CD4-positive, CD25-positive, alpha-beta regulatory T cell (primary cell): ENCODE measurements around the gene ARHGAP45. TPM values are rescaled to one million over a fixed set of nuclear protein-coding genes. Genes with fewer than 3 reads are reported as not detected.
A peak's percentile ranks its signal among the peaks of the same experiment; 100 is the strongest.

Experiments
- ATAC-seq, 2 donors: fragments of 150-1000 bp; cut with Tn5 transposase; one replicate each; pipeline ENCODE4 v1.10.0; 2021; ENCODE audit warnings: low read depth in 2 of 2, moderate number of reproducible peaks in 2 of 2, moderate library complexity in 1 of 2
- DNase-seq, 3 donors: peaks; one replicate each; pipeline versions ENCODE4 v3.0.0 to v3.0.0-alpha.2; 2012 to 2022; ENCODE audit warnings: mixed read lengths in 1 of 3
- H3K27ac ChIP-seq: one replicate; pipeline ENCODE4 v1.7.0; 2013; ENCODE audit warnings: mild to moderate bottlenecking, low read length; ENCODE audit not compliant: insufficient read depth, poor library complexity, severe bottlenecking
- H3K27me3 ChIP-seq: one replicate; pipeline ENCODE4 v1.7.0; 2013; ENCODE audit warnings: low read length; ENCODE audit not compliant: control insufficient read depth, insufficient read depth
- H3K36me3 ChIP-seq: one replicate; pipeline ENCODE4 v1.7.0; 2013; ENCODE audit warnings: mild to moderate bottlenecking, low read length, moderate library complexity; ENCODE audit not compliant: control insufficient read depth, insufficient read depth
- H3K4me1 ChIP-seq: 2 replicates; pipeline ENCODE4 v1.7.0; 2013; ENCODE audit warnings: mild to moderate bottlenecking, low read length; ENCODE audit not compliant: insufficient read depth, control insufficient read depth, poor library complexity, severe bottlenecking
- H3K4me3 ChIP-seq: one replicate; pipeline ENCODE4 v1.7.0; 2013; ENCODE audit warnings: low read depth, mild to moderate bottlenecking, low read length, moderate library complexity
- H3K9me3 ChIP-seq, 2 experiments: 1 replicate in 1 of 2; 2 replicates in 1 of 2; pipeline ENCODE4 v1.7.0; 2013; ENCODE audit warnings: low read length in 2 of 2, mild to moderate bottlenecking in 1 of 2, moderate library complexity in 1 of 2; ENCODE audit not compliant: control insufficient read depth in 2 of 2
- H3K27ac Mint-ChIP-seq, 3 donors: one replicate each; pipeline ENCODE4 v1.8.0; 2020 to 2022; ENCODE audit warnings: mild to moderate bottlenecking in 3 of 3, mixed read lengths in 3 of 3, moderate library complexity in 2 of 3
- H3K27me3 Mint-ChIP-seq: one replicate; pipeline ENCODE4 v1.8.0; 2022; ENCODE audit warnings: mild to moderate bottlenecking, mixed read lengths
- H3K36me3 Mint-ChIP-seq: one replicate; pipeline ENCODE4 v1.8.0; 2020; ENCODE audit warnings: mixed read lengths
- H3K4me1 Mint-ChIP-seq, 4 donors: one replicate each; pipeline ENCODE4 v1.8.0; 2020 to 2022; ENCODE audit warnings: mixed read lengths in 4 of 4, mild to moderate bottlenecking in 1 of 4
- H3K4me3 Mint-ChIP-seq, 4 donors: one replicate each; pipeline ENCODE4 v1.8.0; 2020 to 2022; ENCODE audit warnings: mild to moderate bottlenecking in 4 of 4, mixed read lengths in 4 of 4, moderate library complexity in 3 of 4
- H3K9me3 Mint-ChIP-seq, 7 donors: one replicate each; pipeline ENCODE4 v1.8.0; 2020 to 2022; ENCODE audit warnings: mixed read lengths in 7 of 7, mild to moderate bottlenecking in 3 of 7, moderate library complexity in 2 of 7
- polyA plus RNA-seq, 4 donors: library from polyadenylated mRNA; unstranded; fragments of 300-500 nt; fragmentation: Illumina TruSeq; gene quantifications; one replicate each; pipeline ENCODE4 v1.2.3, GENCODE V29; 2021
- total RNA-seq: library from RNA; stranded (reverse); gene quantifications from one replicate; pipeline ENCODE4 v1.2.3, GENCODE V29; 2022

ARHGAP45 gene
- total and polyA plus RNA-seq, 5 donors from 2014 or later: 258 to 756 (median 284) TPM

- peaks cover 0 to 1% (median 0%) of the 10 kb centered on the region in 7 donors for H3K9me3 Mint-ChIP-seq
- peaks cover 37% of the 10 kb centered on the region for H3K4me1 ChIP-seq
- H3K4me3 ChIP-seq: no peak overlapping the region
- H3K27ac Mint-ChIP-seq: peak overlapping the region in 1 of 3 donors; percentile 71
- no peak overlapping the region for H3K27ac ChIP-seq
- H3K36me3 ChIP-seq: peaks cover 2% of the 10 kb centered on the region
- H3K4me3 Mint-ChIP-seq: no peak overlapping the region
- ATAC-seq: no peak
- H3K27me3 Mint-ChIP-seq: no peaks in the 10 kb centered on the region
- H3K4me1 Mint-ChIP-seq: peaks cover under 1 to 41% (median 21%) of the 10 kb centered on the region in 4 donors
- no peaks in the 10 kb centered on the region for H3K9me3 ChIP-seq
- DNase-seq: peak in 1 of 3 donors; percentile 1
- peaks cover under 1% of the 10 kb centered on the region for H3K36me3 Mint-ChIP-seq
- no peaks in the 10 kb centered on the region for H3K27me3 ChIP-seq
Measured at GRCh38 chr19:1062387-1063029, 4.5 kb upstream of the ARHGAP45 start.

DNA sequence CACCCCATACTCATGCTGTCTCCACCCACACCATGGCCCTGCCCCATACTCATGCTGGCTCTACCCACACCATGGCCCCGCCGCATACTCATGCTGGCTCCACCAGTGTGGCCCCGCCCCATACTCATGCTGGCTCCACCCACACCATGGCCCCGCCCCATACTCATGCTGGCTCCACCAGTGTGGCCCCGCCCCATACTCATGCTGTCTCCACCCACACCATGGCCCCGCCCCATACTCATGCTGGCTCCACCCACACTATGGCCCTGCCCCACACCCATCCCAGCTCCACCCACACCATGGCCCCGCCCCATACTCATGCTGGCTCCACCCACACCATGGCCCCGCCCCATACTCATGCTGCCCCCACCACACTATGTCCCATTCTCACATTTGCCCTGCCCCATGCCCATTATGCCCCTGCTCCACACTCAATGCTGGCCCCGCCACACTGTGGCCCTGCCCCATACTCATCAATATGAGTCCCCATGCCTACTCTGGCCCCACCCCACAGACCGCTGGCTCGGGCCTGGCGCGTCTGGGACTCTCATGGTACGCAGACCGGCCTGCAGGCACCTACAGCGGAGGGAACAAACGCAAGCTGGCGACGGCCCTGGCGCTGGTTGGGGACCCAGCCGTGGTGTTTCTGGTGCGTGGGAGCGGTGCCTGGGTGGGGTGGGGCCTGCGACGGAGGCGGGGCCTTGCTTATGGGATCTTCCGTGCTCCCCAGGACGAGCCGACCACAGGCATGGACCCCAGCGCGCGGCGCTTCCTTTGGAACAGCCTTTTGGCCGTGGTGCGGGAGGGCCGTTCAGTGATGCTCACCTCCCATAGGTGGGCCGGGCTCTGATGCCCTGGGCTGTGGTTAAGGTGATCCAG, 3.7 kb upstream of the ARHGAP45 start:
- DNase-seq (peak; percentile 51 to 61 (median 60)), ATAC-seq (no peak)
- Histone ChIP-seq H3K9me3 (no peaks in the 10 kb centered on the region), H3K4me1 (peaks cover 31% of the 10 kb centered on the region), H3K36me3 (peaks cover 2% of the 10 kb centered on the region), H3K27me3 (no peaks in the 10 kb centered on the region), H3K27ac (peak overlapping the region; percentile 33), H3K4me3 (no peak overlapping the region)
- Mint-ChIP-seq H3K27me3 (no peaks in the 10 kb centered on the region), H3K4me1 (peaks cover 0 to 34% (median 14%) of the 10 kb centered on the region in 4 donors), H3K27ac (no peak overlapping the region), H3K4me3 (no peak overlapping the region), H3K9me3 (peaks cover 0 to 1% (median 0%) of the 10 kb centered on the region in 7 donors), H3K36me3 (no peaks in the 10 kb centered on the region)

DNA sequence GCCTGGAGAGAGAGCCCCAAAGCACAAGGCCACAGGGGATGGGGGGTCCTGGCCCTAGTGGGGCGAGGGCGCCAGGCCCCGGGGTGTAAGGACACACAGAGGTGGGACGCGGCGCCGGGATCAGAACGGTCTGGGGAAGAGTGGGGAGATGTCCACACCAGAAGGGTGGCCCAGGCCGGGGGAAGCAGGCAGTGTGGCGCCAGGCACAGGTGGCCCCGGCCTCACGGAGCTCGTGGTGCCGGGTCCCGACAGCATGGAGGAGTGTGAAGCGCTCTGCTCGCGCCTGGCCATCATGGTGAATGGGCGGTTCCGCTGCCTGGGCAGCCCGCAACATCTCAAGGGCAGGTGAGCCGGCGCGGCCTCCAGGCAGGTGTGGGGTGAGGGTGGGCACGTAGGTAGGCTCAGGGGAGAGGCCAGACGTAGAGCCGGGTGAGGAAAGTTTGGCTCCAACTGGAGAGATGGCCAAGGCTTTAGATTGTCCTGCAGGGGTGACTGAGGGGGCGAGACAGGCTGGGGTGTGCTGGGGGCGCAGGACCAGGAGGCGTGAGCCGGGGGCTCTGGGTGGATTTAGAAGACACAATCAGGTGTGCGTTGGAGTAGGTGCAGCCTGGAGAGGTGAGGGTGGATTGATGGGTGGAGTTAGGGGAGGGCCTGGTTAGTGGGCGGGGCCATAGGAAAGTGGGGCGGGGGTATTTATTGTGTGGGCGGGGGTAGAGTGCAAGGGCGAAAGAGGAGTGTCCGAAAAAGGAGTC, 2.9 kb upstream of the ARHGAP45 start:
- Mint-ChIP-seq H3K4me3 (peak overlapping the region in 3 of 4 donors; percentile 27 to 99 (median 62)), H3K4me1 (peaks cover 0 to 37% (median 15%) of the 10 kb centered on the region in 4 donors), H3K27me3 (no peaks in the 10 kb centered on the region), H3K9me3 (peaks cover 0 to 1% (median 0%) of the 10 kb centered on the region in 7 donors), H3K27ac (peak overlapping the region in 1 of 3 donors; percentile 69), H3K36me3 (peaks cover 6% of the 10 kb centered on the region)
- no peaks in the 10 kb centered on the region for H3K9me3 ChIP-seq
- DNase-seq: no peak
- peaks cover 39% of the 10 kb centered on the region for H3K4me1 ChIP-seq
- no peaks in the 10 kb centered on the region for H3K27me3 ChIP-seq
- no peak for ATAC-seq
- peak overlapping the region; percentile 33 for H3K27ac ChIP-seq
- H3K36me3 ChIP-seq: no peaks in the 10 kb centered on the region
- no peak overlapping the region for H3K4me3 ChIP-seq

DNA sequence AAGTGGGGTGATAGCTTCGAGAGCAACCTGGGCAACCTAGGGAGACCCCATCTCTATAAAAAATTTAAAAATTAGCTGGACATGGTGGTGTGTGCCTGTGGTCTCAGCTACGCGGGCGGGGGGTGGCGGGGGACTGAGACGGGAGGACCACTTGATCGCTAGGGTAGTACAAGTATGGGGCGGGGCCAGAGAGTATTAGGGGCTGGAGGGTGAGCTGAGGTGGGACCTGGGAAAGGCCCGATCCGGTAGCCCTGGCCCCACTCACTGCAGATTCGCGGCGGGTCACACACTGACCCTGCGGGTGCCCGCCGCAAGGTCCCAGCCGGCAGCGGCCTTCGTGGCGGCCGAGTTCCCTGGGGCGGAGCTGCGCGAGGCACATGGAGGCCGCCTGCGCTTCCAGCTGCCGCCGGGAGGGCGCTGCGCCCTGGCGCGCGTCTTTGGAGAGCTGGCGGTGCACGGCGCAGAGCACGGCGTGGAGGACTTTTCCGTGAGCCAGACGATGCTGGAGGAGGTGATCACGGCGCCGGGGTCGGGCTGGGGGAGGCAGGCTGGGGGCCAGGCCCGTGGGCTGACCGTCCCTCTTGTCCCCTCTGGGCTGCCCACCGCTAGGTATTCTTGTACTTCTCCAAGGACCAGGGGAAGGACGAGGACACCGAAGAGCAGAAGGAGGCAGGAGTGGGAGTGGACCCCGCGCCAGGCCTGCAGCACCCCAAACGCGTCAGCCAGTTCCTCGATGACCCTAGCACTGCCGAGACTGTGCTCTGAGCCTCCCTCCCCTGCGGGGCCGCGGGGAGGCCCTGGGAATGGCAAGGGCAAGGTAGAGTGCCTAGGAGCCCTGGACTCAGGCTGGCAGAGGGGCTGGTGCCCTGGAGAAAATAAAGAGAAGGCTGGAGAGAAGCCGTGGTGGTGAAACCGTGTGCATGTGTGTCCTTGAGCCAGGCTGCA, 2.0 kb upstream of the ARHGAP45 start:
- Mint-ChIP-seq H3K27ac (peak overlapping the region in 2 of 3 donors; percentile 51 to 69), H3K4me1 (peaks cover 0 to 44% (median 15%) of the 10 kb centered on the region in 4 donors), H3K36me3 (peaks cover 10% of the 10 kb centered on the region), H3K9me3 (peaks cover 0 to 2% (median 0%) of the 10 kb centered on the region in 7 donors), H3K4me3 (peak overlapping the region; percentile 71 to 99 (median 81)), H3K27me3 (no peaks in the 10 kb centered on the region)
- H3K4me1 ChIP-seq: peaks cover 47% of the 10 kb centered on the region
- no peak overlapping the region for H3K4me3 ChIP-seq
- peak; percentile 27 to 42 for ATAC-seq
- H3K27me3 ChIP-seq: no peaks in the 10 kb centered on the region
- peak in 2 of 3 donors; percentile 73 to 86 for DNase-seq
- no peaks in the 10 kb centered on the region for H3K9me3 ChIP-seq
- peak overlapping the region; percentile 33 for H3K27ac ChIP-seq
- H3K36me3 ChIP-seq: no peaks in the 10 kb centered on the region

- Mint-ChIP-seq H3K27ac (peak overlapping the region in 2 of 3 donors; percentile 36 to 60), H3K4me3 (peak overlapping the region; percentile 71 to 99 (median 82)), H3K9me3 (peaks cover 0 to 2% (median 0%) of the 10 kb centered on the region in 7 donors), H3K27me3 (no peaks in the 10 kb centered on the region), H3K36me3 (peaks cover 10% of the 10 kb centered on the region), H3K4me1 (peaks cover 0 to 51% (median 15%) of the 10 kb centered on the region in 4 donors)
- Histone ChIP-seq H3K27ac (peak overlapping the region; percentile 96), H3K27me3 (no peaks in the 10 kb centered on the region), H3K9me3 (no peaks in the 10 kb centered on the region), H3K36me3 (peaks cover 2% of the 10 kb centered on the region), H3K4me1 (peaks cover 53% of the 10 kb centered on the region), H3K4me3 (no peak overlapping the region)
- DNase-seq (no peak), ATAC-seq (no peak)
Measured at GRCh38 chr19:1065606-1066109, 1.3 kb upstream of the ARHGAP45 start.

DNA sequence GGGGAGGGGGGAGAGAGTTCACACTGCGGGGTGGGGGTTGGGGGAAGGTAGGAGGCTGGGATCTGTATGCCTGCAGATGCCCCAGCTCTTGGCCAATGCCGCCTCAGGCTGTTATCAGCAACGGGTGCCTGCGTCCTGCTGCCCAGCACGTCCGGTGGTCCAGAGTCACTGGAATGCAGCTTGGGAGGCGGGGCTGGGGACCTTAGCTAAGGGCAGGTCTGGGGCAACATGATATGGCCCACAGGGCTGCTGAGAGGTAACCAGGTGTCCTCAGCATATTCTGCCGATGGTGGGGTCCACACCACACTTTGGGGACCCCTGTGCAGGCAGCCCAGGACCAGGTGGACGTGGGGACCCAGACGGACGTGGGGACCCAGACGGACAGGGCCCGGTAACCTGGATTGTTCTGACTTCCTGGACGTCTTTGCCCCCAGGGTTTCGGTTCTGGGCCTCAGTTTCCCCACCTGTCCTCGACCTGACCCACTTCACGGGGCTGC, 668 bp upstream of the ARHGAP45 start:
- H3K4me1 ChIP-seq: peaks cover 58% of the 10 kb centered on the region

More for the DNA sequence above, 668 bp upstream of the ARHGAP45 start:
- no peak for DNase-seq
- Histone ChIP-seq H3K27me3 (no peaks in the 10 kb centered on the region), H3K4me3 (no peak overlapping the region), H3K9me3 (no peaks in the 10 kb centered on the region), H3K27ac (peak overlapping the region; percentile 96), H3K36me3 (peaks cover 5% of the 10 kb centered on the region)
- Mint-ChIP-seq H3K27me3 (no peaks in the 10 kb centered on the region), H3K27ac (peak overlapping the region in 2 of 3 donors; percentile 60 to 71), H3K4me1 (peaks cover 0 to 52% (median 15%) of the 10 kb centered on the region in 4 donors), H3K4me3 (peak overlapping the region; percentile 83 to 99 (median 87)), H3K9me3 (peaks cover 0 to 2% (median 0%) of the 10 kb centered on the region in 7 donors), H3K36me3 (peaks cover 10% of the 10 kb centered on the region)
- no peak for ATAC-seq
